HG03342 (cell line): ENCODE data around the gene C16orf74.

Experiments
- ATAC-seq: cut with Tn5 transposase; IDR thresholded peaks from one replicate; pipeline ENCODE4 v1.9.1; 2021; ENCODE audit warnings: mild to moderate bottlenecking, moderate library complexity; ENCODE audit not compliant: unreplicated experiment

The C16orf74 gene

GRCh38 chr16:85720302-85720637, 30.6 kb downstream of the C16orf74 start:
- no peak for ATAC-seq

- no peak for ATAC-seq
Observed at GRCh38 chr16:85719605-85720301, 31.1 kb downstream of the C16orf74 start.

- ATAC-seq, result no peak
Observed at GRCh38 chr16:85718682-85719081, 32.2 kb downstream of the C16orf74 start.

- ATAC-seq, result no peak
Observed at GRCh38 chr16:85718153-85718477, 32.8 kb downstream of the C16orf74 start.

- ATAC-seq, result no peak
Observed at GRCh38 chr16:85717393-85718152, 33.3 kb downstream of the C16orf74 start.

GRCh38 chr16:85716680-85717038, 34.2 kb downstream of the C16orf74 start:
- ATAC-seq, result no peak

GRCh38 chr16:85716022-85716679, 34.7 kb downstream of the C16orf74 start:
- ATAC-seq, result no peak

- ATAC-seq, result no peak
Observed at GRCh38 chr16:85715169-85716021, 35.5 kb downstream of the C16orf74 start.

GRCh38 chr16:85712801-85713200, 38.1 kb downstream of the C16orf74 start:
- no peak for ATAC-seq

GRCh38 chr16:85711982-85712587, 38.8 kb downstream of the C16orf74 start:
- ATAC-seq, result no peak

- no peak for ATAC-seq
Observed at GRCh38 chr16:85710732-85711131, 40.2 kb downstream of the C16orf74 start.

GRCh38 chr16:85709766-85710585, 40.9 kb downstream of the C16orf74 start:
- ATAC-seq, result no peak

GRCh38 chr16:85708338-85708737, 42.6 kb downstream of the C16orf74 start:
- no peak for ATAC-seq

GRCh38 chr16:85707528-85708095, 43.3 kb downstream of the C16orf74 start:
- no peak for ATAC-seq

GRCh38 chr16:85706449-85707034, 44.4 kb downstream of the C16orf74 start:
- no peak for ATAC-seq

GRCh38 chr16:85704900-85705846, 45.7 kb downstream of the C16orf74 start:
- ATAC-seq, result no peak

- no peak for ATAC-seq
Observed at GRCh38 chr16:85704011-85704410, 46.9 kb downstream of the C16orf74 start.

- ATAC-seq, result no peak
Observed at GRCh38 chr16:85699628-85700027, 51.3 kb downstream of the C16orf74 start.
